OCI-LY7 (cell line): ENCODE results near the gene GPN3.

Source experiments
- EZH2phosphoT487 ChIP-seq: fragments of 200-600 bp; sonication (generic); IDR thresholded peaks from 2 replicates; pipeline ENCODE4 v1.6.1; 2018; ENCODE audit warnings: low read depth, borderline replicate concordance, mild to moderate bottlenecking, mixed run types, antibody characterized with exemption, low read length, moderate library complexity, mixed read lengths
- TF ChIP-seq, protein P1 (sequence below): fragments of 200-600 bp; sonication (generic); conservative IDR thresholded peaks from 2 replicates; pipeline ENCODE4 v1.5.1; 2014; ENCODE audit warnings: mild to moderate bottlenecking, antibody characterized with exemption, low read length, moderate library complexity, mixed read lengths

DNA sequence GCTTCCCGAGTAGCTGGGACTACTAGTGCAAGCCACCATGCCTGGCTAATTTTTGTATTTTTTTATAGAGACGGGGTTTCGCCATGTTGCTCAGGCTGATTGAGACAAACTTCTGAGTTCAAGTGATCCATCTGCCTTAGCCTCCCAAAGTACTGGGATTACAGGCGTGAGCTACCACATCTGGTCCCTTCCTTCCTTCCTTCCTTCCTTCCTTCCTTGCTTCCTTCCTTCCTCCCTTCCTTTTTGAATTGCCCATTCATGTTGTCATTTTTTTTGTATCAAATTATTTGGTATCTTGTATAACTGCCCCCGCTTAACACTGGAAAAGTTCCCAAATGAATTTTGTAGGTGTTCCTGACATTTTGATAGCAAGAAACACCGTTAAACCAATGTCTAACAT lies 45.8 kb upstream of the GPN3 start:
- TF ChIP-seq, protein P1, sequence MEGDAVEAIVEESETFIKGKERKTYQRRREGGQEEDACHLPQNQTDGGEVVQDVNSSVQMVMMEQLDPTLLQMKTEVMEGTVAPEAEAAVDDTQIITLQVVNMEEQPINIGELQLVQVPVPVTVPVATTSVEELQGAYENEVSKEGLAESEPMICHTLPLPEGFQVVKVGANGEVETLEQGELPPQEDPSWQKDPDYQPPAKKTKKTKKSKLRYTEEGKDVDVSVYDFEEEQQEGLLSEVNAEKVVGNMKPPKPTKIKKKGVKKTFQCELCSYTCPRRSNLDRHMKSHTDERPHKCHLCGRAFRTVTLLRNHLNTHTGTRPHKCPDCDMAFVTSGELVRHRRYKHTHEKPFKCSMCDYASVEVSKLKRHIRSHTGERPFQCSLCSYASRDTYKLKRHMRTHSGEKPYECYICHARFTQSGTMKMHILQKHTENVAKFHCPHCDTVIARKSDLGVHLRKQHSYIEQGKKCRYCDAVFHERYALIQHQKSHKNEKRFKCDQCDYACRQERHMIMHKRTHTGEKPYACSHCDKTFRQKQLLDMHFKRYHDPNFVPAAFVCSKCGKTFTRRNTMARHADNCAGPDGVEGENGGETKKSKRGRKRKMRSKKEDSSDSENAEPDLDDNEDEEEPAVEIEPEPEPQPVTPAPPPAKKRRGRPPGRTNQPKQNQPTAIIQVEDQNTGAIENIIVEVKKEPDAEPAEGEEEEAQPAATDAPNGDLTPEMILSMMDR = no peak
- no peak for TF ChIP-seq EZH2phosphoT487
